ENCODE measurements around the gene MEGF8. TPM values are rescaled to one million over a fixed set of nuclear protein-coding genes. Genes with fewer than 3 reads are reported as not detected.
"Not testable (repeated sequence)": the region's sequence is repeated elsewhere in the genome, so short reads cannot be mapped to it uniquely, and the experiment has no call there.

The MEGF8 gene
- polyA plus RNA-seq, 4 donors = 35.3 to 49.2 (median 40.7) TPM

- DNase-seq (ENCODE audit: low read depth in 4 of 4, low spot score in 2 of 4) = no peak
Measured at GRCh38 chr19:42327381-42327780, 1.9 kb downstream of the MEGF8 start.

DNA sequence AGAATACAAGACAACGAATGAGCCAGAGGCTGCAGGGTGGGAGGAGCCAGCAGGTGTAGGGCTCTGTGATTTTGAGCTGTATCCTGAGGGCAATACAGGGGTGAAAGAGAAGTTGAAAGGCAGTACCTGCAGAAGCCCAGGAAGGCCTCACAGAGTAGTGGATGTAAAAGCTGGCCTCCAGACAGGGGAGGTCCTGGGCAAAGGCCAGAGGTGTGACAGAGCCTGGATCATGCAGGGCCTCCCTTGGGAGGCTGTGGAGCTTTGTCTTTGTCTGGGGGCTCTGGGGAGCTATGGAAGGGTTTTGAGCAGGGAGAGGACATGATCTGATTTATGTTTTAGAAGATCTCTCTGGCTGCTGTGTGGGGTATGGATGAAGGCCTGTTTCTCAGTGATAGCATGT is 2.7 kb downstream of the MEGF8 start:
- no peak for DNase-seq (ENCODE audit: low read depth in 4 of 4, low spot score in 2 of 4)

DNA sequence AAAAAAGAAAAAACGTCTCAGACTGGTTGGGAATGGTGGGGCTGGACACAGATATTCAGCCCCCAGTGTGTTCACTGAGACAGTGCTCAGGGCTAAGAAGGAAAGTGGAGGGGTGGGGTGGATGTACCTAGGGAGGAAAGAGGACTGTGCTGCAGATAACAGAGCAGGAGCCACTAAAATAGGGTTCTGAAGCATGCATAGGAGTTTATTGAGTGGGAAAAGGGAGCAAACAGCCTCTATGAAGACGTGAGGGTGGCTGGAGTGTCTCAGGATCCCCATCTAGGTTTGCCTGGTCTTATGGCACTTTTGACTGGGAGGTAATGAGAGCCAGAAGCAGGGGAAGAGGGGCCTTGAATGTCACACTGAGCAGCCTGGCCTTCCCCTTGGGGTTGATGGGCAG is 3.4 kb downstream of the MEGF8 start:
- no peak for DNase-seq (ENCODE audit: low read depth in 4 of 4, low spot score in 2 of 4)

DNA sequence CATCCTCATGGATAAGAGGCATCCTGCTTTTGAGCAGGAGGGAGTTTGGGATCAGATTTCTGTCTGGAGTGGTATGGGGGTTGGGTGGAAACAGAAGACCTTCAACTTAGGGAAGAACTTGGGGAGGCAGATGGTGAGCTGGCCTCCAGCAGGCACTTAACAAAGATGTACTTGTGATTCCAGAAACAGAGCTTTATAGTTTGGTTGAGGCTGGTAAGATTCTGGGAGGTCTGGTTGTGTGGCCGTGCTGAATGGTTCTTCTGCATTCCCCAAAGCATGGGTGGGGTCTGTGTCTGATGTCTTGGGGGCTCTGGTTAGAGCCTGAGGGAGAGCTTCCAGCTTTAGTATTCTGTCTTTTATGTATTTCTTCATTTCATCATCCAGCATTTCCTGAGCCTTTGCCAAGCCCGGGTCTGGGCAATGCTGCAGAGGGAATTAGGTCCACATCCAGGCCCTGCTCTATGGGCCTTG is 4.8 kb downstream of the MEGF8 start:
- no peak for DNase-seq (ENCODE audit: low read depth in 4 of 4, low spot score in 2 of 4)

DNA sequence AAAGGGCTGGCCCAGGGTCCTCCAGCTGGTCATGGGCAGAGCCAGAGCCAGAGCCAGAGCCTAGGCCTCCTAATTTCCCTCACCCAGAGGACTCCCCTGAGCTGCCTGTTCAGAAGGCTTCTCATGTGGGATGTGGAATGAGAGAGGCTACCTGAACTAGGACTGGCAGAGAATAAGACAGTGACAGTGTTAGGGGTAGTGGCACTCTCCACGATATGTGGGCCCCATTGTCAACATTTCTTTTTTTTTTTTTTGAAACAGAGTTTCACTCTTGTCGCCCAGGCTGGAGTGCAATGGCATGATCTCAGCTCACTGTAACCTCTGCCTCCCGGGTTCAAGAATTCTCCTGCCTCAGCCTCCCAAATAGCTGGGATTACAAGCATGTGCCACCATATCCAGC is 5.9 kb downstream of the MEGF8 start:
- not testable (repeated sequence) for DNase-seq (ENCODE audit: low read depth in 4 of 4, low spot score in 2 of 4)

DNA sequence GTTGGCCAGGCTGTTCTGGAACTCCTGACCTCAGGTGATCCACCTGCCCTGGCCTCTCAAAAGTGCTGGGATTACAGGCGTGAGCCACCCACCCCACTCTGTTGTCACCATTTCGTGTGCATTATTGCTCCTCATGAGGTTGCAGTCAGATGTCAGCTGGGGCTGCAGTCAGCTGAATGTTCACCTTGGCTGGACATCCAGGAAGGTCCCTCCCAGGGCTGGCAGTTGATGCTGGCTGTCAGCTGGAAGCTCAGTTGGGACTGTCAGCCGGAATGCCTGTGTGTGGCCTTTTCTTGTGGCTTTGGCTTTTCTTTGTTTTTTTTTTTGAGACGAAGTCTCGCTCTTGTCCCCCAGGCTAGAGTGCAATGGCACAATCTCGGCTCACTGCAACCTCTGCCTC is 6.6 kb downstream of the MEGF8 start:
- no peak for DNase-seq (ENCODE audit: low read depth in 4 of 4, low spot score in 2 of 4)

GRCh38 chr19:42333018-42333417 is 7.6 kb downstream of the MEGF8 start:
- DNase-seq (ENCODE audit: low read depth in 4 of 4, low spot score in 2 of 4) = no peak

GRCh38 chr19:42333975-42334696 is 8.7 kb downstream of the MEGF8 start:
- no peak for DNase-seq (ENCODE audit: low read depth in 4 of 4, low spot score in 2 of 4)

- DNase-seq (ENCODE audit: low read depth in 4 of 4, low spot score in 2 of 4) = no peak
Measured at GRCh38 chr19:42334697-42335373, 9.4 kb downstream of the MEGF8 start.

DNA sequence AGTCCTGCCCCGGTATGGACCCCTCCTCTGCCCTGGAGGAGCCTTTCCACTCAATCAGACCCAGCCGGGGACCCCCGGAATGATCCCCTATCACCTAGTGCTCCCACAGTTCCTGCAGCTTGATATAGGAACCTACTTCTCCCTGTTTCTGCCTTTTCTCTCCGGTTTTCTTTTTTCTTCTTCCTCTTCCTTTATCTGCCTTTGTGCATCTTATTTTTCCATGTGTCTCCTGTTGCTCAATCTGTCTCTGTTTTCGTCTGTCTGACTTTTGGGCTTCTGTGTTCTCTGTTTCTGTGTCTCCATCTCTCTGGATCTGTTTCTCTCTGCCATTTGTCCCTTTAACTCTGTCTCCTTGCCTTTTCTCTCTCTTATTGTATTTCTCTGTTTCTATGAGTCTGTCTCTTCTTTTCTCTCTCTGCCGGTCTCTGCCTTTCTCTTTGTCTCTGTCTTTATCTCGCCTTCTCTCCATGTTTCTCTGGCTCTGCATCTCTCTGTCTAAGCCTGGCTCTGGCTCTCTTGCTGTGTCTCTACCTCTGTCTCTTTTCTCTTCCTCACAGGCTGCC is 10.0 kb downstream of the MEGF8 start:
- no peak for DNase-seq (ENCODE audit: low read depth in 4 of 4, low spot score in 2 of 4)

- DNase-seq (ENCODE audit: low read depth in 4 of 4, low spot score in 2 of 4) = no peak
Measured at GRCh38 chr19:42335971-42336370, 10.5 kb downstream of the MEGF8 start.

GRCh38 chr19:42339126-42339860 is 13.9 kb downstream of the MEGF8 start:
- not testable (repeated sequence) for DNase-seq (ENCODE audit: low read depth in 4 of 4, low spot score in 2 of 4)

- not testable (repeated sequence) for DNase-seq (ENCODE audit: low read depth in 4 of 4, low spot score in 2 of 4)
Measured at GRCh38 chr19:42339922-42340321, 14.5 kb downstream of the MEGF8 start.

DNA sequence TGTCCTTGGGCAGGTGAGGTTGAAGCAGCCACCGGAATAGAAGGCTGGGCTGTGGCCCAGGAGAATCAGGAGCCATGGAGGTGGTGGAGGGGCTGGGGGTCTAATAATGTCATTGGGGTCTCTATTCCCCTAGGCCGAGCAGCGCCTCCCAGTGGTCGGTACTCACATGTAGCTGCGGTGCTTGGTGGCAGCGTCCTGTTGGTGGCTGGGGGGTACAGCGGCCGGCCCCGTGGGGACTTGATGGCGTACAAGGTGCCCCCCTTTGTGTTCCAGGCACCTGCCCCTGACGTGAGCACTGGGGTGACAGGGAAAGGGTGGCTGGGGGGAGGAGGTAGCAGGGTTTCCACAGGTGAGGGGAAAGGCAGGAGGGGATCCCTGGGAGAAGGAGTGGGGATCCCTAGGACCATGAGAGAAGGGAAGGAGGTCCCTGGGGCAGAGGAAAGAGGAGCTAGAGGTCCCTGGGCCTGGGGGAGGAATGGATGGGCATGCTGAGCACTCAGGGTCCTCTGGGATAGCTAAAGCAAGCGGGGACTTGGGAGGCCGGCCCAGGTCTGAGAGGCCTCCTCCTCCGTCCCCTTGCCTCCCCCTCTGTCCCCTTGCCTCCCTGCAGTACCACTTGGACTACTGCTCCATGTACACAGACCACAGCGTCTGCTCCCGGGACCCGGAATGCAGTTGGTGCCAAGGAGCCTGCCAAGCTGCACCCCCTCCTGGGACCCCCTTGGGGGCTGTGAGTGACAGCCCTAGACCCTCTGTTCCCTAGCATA is 18.1 kb downstream of the MEGF8 start:
- DNase-seq (ENCODE audit: low read depth in 4 of 4, low spot score in 2 of 4) = no peak

DNA sequence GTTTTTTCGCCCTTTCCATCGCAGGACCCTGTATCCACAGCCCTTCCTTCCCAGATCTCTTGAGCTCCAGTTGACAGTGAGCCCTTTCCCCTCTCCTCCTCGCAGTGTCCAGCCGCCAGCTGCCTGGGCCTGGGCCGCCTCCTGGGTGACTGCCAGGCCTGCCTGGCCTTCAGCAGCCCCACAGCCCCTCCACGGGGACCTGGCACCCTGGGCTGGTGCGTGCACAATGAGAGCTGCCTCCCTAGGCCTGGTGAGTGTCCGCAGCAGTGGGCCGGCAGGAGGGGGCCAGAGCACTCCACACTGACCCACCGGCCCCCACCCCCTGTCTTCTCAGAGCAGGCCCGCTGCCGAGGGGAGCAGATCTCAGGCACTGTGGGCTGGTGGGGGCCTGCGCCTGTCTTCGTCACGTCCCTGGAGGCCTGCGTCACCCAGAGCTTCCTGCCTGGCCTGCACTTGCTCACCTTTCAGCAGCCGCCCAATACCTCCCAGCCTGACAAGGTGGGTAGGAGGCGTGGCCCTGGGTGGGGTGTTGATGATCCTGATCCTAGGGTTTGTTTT is 19.0 kb downstream of the MEGF8 start:
- no peak for DNase-seq (ENCODE audit: low read depth in 4 of 4, low spot score in 2 of 4)

DNA sequence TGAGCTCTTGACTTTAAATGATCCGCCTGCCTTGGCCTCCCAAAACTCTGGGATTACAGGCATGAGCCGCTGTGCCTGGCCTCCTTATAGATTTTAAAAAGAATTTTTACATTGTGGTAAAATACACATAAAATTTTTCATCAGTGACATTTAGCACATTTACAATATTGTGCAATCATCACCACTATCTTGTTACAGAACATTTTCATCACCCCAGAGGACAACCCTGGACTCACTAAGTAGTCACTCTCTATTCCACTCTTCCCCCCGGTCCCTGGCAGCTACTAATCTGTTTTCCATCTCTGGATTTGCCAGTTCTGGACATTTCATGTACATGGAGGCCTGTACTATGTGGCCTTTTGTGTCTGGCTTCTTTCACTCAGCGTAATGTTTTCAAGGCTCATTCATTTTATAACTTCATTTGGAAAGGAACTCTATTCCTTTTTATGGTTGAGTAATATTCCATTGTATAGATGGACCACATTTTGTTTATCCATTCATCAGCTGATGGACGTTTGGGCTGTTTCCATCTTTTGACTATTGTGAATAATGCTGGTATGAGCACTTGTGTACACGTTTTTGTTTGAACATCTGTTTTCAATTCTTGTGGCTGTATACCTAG is 19.9 kb downstream of the MEGF8 start:
- DNase-seq (ENCODE audit: low read depth in 4 of 4, low spot score in 2 of 4) = no peak

DNA sequence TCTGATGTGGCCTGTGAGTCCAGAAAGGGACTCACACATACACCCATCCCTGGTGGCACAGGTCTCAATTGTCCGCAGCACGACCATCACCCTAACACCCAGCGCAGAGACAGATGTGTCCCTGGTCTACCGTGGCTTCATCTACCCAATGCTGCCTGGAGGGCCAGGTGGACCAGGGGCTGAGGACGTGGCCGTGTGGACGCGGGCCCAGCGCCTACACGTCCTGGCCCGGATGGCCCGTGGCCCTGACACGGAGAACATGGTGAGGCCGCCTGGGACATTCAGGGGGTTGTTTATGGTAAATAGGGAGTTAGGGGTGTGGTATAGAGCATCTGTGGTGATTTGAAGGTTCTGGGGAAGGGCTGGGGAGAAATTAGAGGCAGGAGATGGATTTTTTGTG is 22.8 kb downstream of the MEGF8 start:
- no peak for DNase-seq (ENCODE audit: low read depth in 4 of 4, low spot score in 2 of 4)

DNA sequence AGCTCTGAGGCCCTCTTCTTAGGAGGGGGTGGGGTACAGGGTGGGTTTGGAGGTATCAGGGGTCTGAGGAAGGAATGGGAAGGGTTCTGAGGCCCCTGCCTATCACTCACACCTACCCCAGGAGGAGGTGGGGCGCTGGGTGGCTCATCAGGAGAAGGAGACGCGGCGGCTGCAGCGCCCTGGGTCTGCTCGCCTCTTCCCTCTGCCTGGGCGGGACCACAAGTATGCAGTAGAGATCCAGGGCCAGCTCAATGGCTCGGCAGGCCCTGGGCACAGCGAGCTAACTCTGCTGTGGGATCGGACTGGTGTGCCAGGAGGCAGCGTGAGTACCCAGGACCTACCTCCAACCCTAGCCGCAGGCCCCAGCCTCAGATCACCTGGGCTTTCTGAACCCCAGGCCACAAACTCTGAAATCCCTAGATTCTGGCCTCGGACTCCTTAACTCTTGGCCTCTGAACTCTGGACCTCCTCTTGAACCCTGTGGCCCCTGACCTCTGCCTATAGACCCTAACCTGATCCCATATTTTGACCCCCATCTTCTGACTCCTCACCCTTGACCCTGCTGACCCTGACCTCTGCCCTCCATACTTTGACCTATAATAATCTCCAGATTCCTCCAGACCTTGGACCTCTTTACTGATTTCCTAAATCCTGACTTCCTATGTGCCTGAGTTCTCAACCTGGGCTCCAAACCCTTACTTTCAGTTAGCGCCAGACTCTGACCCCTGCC is 24.1 kb downstream of the MEGF8 start:
- no peak for DNase-seq (ENCODE audit: low read depth in 4 of 4, low spot score in 2 of 4)

- DNase-seq (ENCODE audit: low read depth in 4 of 4, low spot score in 2 of 4) = no peak
Measured at GRCh38 chr19:42350417-42350816, 25.0 kb downstream of the MEGF8 start.

Measured in left renal cortex interstitium (tissue), 4 donors.